PFSK-1 (cell line): ENCODE results near the gene RPP21.

Source experiments
- POLR2AphosphoS5 ChIP-seq: IDR thresholded peaks from 2 replicates; pipeline ENCODE4 v1.6.1; 2012; ENCODE audit warnings: low read depth, mild to moderate bottlenecking, control low read depth, low read length, moderate library complexity
- SIN3A ChIP-seq: IDR thresholded peaks from 2 replicates; pipeline ENCODE4 v1.6.1; 2012; ENCODE audit warnings: mild to moderate bottlenecking, low read length, moderate library complexity, borderline replicate concordance; ENCODE audit not compliant: insufficient read depth
- TAF1 ChIP-seq: IDR thresholded peaks from 2 replicates; pipeline ENCODE4 v1.6.1; 2012; ENCODE audit warnings: low read length, control low read depth, borderline replicate concordance; ENCODE audit not compliant: insufficient read depth

DNA sequence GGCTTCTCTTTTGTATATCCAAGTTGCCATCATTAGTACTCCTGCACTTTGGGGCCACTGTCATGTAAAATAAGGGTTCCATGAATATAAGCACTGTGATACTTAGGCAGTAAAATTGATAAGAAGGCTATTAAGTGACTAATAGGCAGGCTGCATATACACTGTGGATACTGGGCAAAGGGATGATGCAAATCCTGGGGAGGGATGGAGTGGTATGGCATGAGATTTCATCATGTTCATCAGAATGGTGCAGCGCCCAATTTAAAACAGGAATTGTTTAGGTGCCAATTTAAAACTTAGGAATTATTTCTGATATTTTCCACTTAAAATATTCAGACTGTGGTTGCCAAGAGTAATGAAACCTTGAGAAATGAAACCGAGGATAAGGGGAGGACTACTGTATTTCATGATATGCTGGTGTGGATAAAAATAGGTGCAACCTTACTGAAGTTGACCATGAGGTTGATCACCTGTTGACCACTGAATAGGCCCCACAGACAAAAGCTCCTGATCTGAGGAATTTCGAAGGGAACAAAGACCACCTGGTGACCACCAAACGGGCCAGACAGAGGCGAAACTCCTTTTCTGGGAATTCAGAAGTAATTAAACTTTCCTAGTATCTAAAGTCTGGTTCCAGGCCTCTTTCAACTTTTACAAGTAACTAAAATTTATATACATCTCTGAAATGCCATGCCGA, 23.1 kb upstream of the RPP21 start:
- TF ChIP-seq POLR2AphosphoS5 (0 out of 2 replicates have a peak, but pooled peaks have one; percentile 22), TAF1 (no peak), SIN3A (no peak)
